ENCODE results near the gene TRIM7.
A peak's percentile ranks its signal among the peaks of the same experiment; 100 is the strongest.

The TRIM7 gene

DNA sequence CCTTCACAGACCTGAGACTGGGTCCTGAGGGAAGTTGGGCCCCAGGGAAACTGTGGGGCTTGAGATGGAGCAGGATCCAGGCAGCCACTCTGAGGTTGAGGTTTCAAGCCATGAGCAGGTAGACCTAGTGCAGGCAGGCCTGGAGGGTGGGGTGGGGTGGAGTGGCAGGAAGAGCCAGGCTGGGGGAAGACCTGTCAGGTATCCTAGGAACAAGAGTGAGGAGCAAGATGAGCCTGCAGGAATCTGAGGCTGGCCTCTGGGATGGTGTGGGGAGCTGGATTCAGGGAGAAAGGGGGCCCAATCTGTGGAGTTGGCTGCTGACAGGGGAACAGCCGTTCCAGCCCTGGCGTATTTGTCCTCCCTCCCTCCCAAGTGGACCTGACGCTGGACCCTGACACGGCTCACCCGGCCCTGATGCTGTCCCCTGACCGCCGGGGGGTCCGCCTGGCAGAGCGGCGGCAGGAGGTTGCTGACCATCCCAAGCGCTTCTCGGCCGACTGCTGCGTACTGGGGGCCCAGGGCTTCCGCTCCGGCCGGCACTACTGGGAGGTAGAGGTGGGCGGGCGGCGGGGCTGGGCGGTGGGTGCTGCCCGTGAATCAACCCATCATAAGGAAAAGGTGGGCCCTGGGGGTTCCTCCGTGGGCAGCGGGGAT is 28.9 kb upstream of the TRIM7 start:
- Mint-ChIP-seq H3K27ac (no peak overlapping the region), H3K4me3 (no peak overlapping the region), H3K9me3 (no peaks in the 10 kb centered on the region), H3K36me3 (ENCODE audit: low read depth) (peaks cover 70% of the 10 kb centered on the region), H3K4me1 (peaks cover 22% of the 10 kb centered on the region), H3K27me3 (ENCODE audit: low read depth) (no peaks in the 10 kb centered on the region)
- no peak for TF ChIP-seq CTCF (IDR thresholded peaks at IDR 0.05; ENCODE audit: unreplicated experiment in 3 of 3)

DNA sequence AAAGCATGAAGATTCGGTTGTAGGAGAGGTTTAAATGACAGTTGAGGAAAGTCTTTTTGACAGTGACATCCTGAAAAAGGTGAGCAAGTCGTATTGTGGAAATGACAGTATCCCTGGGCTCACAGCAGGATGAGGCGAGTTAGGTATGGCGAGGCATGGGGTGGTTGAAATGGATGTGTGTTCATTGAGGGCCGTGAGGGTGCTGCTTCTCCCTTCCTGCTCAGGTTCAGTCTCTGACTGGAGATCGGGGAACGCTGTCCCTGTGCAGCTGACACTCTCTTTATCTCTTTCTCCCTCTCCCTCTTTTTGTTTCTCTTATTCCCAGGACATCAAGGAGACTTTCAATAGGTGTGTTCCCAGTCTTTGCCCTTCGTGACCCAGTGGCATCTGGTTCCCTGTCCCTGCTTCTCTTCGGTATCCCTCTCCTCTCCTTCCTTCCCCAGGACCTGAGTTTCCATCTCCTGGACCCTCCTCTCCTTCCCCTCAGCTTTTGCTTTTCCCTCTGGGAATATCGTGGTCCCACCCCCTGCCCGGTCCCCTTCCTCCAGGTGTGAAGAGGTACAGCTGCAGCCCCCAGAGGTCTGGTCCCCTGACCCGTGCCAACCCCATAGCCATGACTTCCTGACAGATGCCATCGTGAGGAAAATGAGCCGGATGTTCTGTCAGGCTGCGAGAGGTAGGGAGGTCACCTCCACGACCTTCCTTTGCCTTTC is 28.2 kb upstream of the TRIM7 start:
- Mint-ChIP-seq H3K4me1 (peaks cover 18% of the 10 kb centered on the region), H3K27me3 (ENCODE audit: low read depth) (no peaks in the 10 kb centered on the region), H3K36me3 (ENCODE audit: low read depth) (peaks cover 63% of the 10 kb centered on the region), H3K27ac (peak overlapping the region in 1 of 3 experiments; percentile 55), H3K4me3 (no peak overlapping the region), H3K9me3 (no peaks in the 10 kb centered on the region)
- TF ChIP-seq CTCF (IDR thresholded peaks at IDR 0.05; ENCODE audit: unreplicated experiment in 3 of 3) = no peak

DNA sequence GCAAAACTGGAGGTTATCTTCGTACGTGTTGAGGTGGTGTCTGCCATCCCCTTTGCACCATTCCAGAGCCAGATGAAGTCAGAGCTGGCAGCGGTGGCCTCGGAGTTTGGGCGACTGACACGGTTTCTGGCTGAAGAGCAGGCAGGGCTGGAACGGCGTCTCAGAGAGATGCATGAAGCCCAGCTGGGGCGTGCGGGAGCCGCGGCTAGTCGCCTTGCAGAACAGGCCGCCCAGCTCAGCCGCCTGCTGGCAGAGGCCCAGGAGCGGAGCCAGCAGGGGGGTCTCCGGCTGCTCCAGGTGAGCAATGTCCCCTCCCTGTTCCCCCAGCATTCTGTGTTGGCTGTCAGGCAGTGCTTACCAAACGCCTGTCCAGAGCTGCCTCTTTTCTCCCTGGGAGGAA is 27.6 kb upstream of the TRIM7 start:
- H3K4me1 Mint-ChIP-seq = peaks cover 13% of the 10 kb centered on the region
- TF ChIP-seq CTCF (IDR thresholded peaks at IDR 0.05; ENCODE audit: unreplicated experiment in 3 of 3) = no peak
- peak overlapping the region in 1 of 3 experiments; percentile 55 for H3K27ac Mint-ChIP-seq
- H3K27me3 Mint-ChIP-seq (ENCODE audit: low read depth) = no peaks in the 10 kb centered on the region
- H3K9me3 Mint-ChIP-seq = no peaks in the 10 kb centered on the region
- H3K36me3 Mint-ChIP-seq (ENCODE audit: low read depth) = peaks cover 56% of the 10 kb centered on the region
- no peak overlapping the region for H3K4me3 Mint-ChIP-seq

DNA sequence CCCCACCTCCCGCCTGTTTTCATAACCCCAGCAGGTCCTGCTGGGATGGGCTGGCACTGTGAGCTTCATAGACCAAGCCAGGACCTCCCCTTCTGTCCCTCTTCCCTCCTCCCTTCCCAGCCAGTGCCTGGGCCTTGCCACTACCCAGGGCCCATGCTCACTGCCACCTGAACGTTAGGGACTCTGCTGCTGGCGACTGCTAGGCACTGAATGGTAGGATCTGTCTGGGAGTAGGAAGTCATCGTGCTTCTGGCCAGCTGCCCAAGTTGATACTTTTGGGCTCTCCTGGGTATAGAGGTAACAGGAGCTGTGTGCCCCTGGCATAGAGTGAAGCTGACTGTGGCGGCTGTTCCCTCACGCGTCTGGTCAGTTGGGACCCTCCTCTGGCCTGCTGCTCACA is 26.4 kb upstream of the TRIM7 start:
- TF ChIP-seq CTCF (IDR thresholded peaks at IDR 0.05; ENCODE audit: unreplicated experiment in 3 of 3) = no peak
- peaks cover 45% of the 10 kb centered on the region for H3K36me3 Mint-ChIP-seq (ENCODE audit: low read depth)
- no peak overlapping the region for H3K4me3 Mint-ChIP-seq
- no peaks in the 10 kb centered on the region for H3K9me3 Mint-ChIP-seq
- H3K27me3 Mint-ChIP-seq (ENCODE audit: low read depth) = no peaks in the 10 kb centered on the region
- H3K4me1 Mint-ChIP-seq = peaks cover 13% of the 10 kb centered on the region
- H3K27ac Mint-ChIP-seq = no peak overlapping the region

DNA sequence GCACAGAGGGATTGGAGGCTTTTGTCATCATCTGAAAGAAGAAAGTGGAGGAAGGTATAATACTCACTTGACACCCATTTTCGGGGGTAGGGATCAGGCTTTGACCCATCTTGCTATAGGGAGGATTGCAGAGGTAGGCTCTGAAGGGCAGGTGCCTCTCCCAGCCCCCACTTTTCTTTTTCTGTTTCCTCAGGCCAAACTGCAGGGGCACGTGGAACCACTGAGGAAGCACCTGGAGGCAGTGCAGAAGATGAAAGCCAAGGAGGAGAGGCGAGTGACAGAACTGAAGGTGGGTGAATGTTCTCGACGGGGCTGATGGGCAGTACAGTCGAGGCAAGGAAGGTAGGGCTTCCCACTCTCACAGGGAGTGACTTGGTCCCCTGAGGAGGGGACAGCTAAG is 25.6 kb upstream of the TRIM7 start:
- no peaks in the 10 kb centered on the region for H3K27me3 Mint-ChIP-seq (ENCODE audit: low read depth)

More for the DNA sequence above, 25.6 kb upstream of the TRIM7 start:
- Mint-ChIP-seq H3K36me3 (ENCODE audit: low read depth) (peaks cover 36% of the 10 kb centered on the region), H3K9me3 (no peaks in the 10 kb centered on the region), H3K27ac (no peak overlapping the region), H3K4me1 (peaks cover 10% of the 10 kb centered on the region), H3K4me3 (no peak overlapping the region)
- TF ChIP-seq CTCF (IDR thresholded peaks at IDR 0.05; ENCODE audit: unreplicated experiment in 3 of 3) = no peak

Measured in nephron (organoid).